Measurements from ENCODE around the gene SDHAF1. TPM values are rescaled to one million over a fixed set of nuclear protein-coding genes. Genes with fewer than 3 reads are reported as not detected.

Gene SDHAF1
- total and polyA plus RNA-seq, 2 donors (not counting 3 experiments of a cell fraction or from before 2014, with no cell fraction given) = 10.3 to 16.2 TPM

- no TSS peak for BruUV-seq (replicated peaks)
- dilution Hi-C loops (cut with MboI; ENCODE audit: extremely low pct_ligation_motif_present, low sequenced_read_pairs) = no loop called here
- CTCF ChIA-PET = no interaction called here
Observed at GRCh38 chr19:35978271-35978670, 16.7 kb upstream of the SDHAF1 start.

More at GRCh38 chr19:35978271-35978670, 16.7 kb upstream of the SDHAF1 start:
- Histone ChIP-seq H2AFZ (ENCODE audit: low read depth, low read length) (no peak overlapping the region), H3K9me1 (replicated peaks; ENCODE audit: control insufficient read depth, extremely low read depth, insufficient read depth, low read length) (no peaks in the 10 kb centered on the region), H3K36me3 (ENCODE audit: control insufficient read depth in 2 of 2, extremely low read depth in 1 of 2, insufficient read depth in 2 of 2, low read length in 2 of 2) (no peaks in the 10 kb centered on the region), H3K9ac (replicated peaks; ENCODE audit: extremely low read depth, insufficient read depth, low read length) (no peak overlapping the region), H3K27ac (ENCODE audit: insufficient read depth, low read depth, low read length) (no peak overlapping the region), H3K4me2 (ENCODE audit: insufficient read depth, low read length) (no peak overlapping the region), H3K79me2 (ENCODE audit: control insufficient read depth, insufficient read depth, low read length) (no peaks in the 10 kb centered on the region), H3K27me3 (ENCODE audit: control insufficient read depth in 2 of 2, insufficient read depth in 2 of 2, low read length in 2 of 2) (no peaks in the 10 kb centered on the region), H3K9me3 (replicated peaks; ENCODE audit: control insufficient read depth, insufficient read depth, low read length) (no peaks in the 10 kb centered on the region), H3K4me3 (replicated peaks in 1 of 3; ENCODE audit: insufficient read depth in 1 of 3, low read depth in 1 of 3, low read length in 3 of 3) (no peak overlapping the region), H4K20me1 (replicated peaks; ENCODE audit: control insufficient read depth, extremely low read depth, insufficient read depth, low read length) (no peaks in the 10 kb centered on the region), H3K4me1 (ENCODE audit: control insufficient read depth, extremely low read depth, insufficient read depth, low read length) (no peaks in the 10 kb centered on the region)
- intact Hi-C loops (cut with micrococcal nuclease) = no loop called here
- POLR2A ChIA-PET = no interaction called here
- no peak for FAIRE-seq
- DNase-seq (ENCODE audit: low read depth, low spot score) = no peak
- TF ChIP-seq MAX (IDR thresholded peaks at IDR 0.05; ENCODE audit: insufficient read depth, insufficient read length) (no peak), CTCF (IDR thresholded peaks at IDR 0.05; ENCODE audit: extremely low read depth in 1 of 2, insufficient read depth in 1 of 2, low read depth in 1 of 2, low read length in 2 of 2) (no peak), EZH2 (IDR thresholded peaks at IDR 0.05; ENCODE audit: borderline replicate concordance, low read depth, low read length, severe bottlenecking) (no peak), MYC (IDR thresholded peaks at IDR 0.05; ENCODE audit: low read depth, low read length) (no peak), POLR2A (IDR thresholded peaks at IDR 0.05; ENCODE audit: low read depth, low read length) (no peak), JUN (IDR thresholded peaks at IDR 0.05; ENCODE audit: borderline replicate concordance, insufficient read depth, insufficient read length, low read depth) (no peak), GATA2 (IDR thresholded peaks at IDR 0.05; ENCODE audit: insufficient read depth, insufficient read length, low read depth, low read length) (no peak)
